Measurements from ENCODE around the gene EPSTI1.

EPSTI1 gene

DNA sequence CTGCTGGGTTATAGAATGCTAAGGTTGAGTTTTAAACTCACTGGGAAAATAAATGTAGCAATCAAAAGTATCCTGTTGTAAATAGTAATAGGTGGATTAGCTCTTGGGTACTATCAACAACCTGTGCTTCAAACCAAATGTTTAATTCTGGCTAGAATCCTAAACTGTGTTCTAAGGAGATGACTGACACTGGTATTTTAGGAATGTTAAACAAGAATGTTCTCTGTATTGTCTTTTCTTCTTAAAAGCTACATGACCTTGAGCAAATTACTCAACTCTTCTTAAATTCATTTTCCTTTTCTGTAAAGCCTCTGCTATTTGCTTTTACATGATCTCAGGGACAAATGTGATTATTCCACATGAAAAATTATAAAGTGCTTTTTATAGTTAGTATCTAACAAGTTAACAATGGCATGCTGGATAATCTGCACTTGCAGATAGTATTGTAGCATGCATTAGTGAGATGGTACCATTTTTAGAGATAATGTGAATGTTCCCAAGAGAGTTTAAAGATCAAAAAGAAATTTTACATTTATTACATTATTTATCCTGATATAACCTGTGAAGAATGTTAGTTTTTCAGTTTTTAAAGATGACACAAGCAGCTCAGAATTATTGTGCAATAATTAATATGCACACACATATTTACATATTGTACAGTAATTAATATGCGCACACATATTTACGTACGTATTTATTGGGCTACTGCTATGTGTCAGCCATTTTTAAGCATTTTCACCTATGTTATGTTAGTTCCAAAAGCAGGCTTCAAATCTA lies 13.6 kb upstream of the EPSTI1 start:
- no peak for DNase-seq

GRCh38 chr13:43003729-43004128 lies 11.7 kb upstream of the EPSTI1 start:
- DNase-seq = no peak

GRCh38 chr13:43003010-43003409 lies 11.0 kb upstream of the EPSTI1 start:
- DNase-seq = no peak

DNA sequence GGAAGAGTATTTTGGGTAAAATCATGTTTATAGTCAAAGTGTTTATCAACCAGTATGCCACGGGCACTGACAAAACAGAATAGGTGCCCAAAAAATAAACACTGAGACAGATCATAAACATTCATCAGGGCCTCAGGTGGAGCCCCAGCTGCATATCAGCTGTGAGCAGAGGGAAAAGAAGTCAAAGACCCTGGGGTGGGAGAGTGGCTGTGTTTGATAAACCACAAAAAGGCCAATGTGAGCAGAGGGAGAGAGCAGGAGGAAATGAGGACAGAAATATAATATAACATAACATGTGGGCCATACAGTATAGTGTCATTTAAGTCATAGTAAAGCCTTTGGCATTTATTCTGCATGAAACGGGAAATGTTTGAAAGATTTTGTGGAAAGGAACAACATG lies 10.0 kb upstream of the EPSTI1 start:
- DNase-seq = no peak

DNA sequence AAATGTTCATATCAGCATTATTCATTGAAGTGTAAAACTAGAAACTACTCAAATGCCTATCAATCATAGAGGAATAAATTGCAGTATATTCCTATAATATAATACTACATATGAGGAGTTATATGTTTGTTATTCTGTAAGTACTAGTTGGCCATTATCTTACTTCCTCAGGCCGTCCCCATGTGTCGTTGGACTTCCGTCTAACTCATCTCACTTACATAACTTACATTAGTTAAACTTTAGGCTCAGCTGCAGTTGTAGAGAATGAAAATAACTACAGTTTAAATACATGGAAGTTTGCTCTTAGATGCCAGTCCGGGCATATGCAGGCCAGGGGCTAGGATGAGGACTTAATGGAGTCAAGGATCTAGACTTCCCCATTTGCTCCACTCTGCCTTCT lies 8.6 kb upstream of the EPSTI1 start:
- DNase-seq = no peak

- no peak for DNase-seq
Measured at GRCh38 chr13:42999491-42999890, 7.5 kb upstream of the EPSTI1 start.

- DNase-seq = peak; percentile 35
Measured at GRCh38 chr13:42997381-42997780, 5.3 kb upstream of the EPSTI1 start.

DNA sequence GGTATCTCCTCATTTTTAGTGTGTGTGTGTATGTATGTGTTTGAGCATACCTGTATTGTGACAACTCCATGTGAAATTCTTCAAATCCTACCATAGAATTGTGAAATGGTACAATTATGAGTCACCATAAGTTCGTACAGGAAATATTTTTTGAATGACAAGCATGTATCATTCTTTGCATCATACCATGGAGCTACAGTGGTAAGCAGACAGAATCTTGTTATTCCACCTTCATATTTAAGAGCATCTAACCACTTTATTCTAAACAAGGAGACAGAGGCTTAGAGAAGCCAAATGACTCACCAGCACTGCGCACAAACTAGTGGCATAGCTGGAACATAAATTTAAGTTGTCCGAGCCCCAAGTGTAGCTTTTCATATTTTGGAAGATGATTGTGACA lies 4.5 kb upstream of the EPSTI1 start:
- peak; percentile 69 for DNase-seq

GRCh38 chr13:42994878-42995277 lies 2.8 kb upstream of the EPSTI1 start:
- DNase-seq = no peak

DNA sequence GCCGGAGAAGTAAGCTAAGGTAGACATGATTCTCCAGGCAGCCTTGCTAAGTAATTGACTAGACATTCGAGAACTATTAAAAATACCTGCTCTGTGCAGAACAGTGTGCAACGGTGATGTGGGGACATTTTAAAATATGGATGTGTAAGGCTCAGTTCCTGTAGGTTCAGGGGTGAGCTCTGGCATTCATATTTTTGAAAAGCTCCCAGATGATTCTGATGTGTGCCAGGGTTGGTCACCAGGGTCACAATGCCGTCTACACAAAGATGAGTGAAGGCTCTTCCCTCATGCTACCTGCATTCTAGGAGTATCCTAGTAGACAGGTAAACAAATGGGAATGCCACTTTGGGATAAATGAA lies 702 bp upstream of the EPSTI1 start:
- DNase-seq = no peak

DNA sequence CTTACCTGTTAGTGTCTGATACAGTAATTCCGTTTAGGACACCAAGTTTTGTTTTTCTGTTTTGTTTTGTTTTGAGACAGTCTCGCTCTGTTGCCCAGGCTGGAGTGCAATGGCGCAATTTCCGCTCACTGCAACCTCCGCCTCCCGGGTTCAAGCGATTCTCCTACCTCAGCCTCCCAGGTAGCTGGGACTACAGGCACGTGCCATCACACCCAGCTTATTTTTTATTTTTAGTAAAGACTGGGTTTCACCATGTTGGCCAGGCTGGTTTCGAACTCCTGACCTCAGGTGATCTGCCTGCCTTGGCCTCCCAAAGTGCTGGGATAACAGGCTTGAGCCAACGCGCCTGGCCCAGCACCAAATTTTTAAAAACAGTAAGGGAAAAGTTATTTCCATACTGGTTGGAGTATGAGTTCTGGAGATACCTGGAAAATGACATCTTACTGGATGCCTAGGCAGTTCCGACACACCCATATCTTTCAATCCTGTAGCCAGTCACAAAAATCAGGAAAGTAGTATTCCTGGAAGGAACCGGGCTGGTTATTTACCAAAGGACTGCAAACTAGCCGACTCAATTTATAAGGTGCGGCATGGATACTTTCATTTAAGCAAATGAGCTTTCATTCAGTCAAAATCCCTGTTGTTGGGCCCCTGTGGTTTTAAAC lies 676 bp downstream of the EPSTI1 start:
- DNase-seq = peak; percentile 14

DNA sequence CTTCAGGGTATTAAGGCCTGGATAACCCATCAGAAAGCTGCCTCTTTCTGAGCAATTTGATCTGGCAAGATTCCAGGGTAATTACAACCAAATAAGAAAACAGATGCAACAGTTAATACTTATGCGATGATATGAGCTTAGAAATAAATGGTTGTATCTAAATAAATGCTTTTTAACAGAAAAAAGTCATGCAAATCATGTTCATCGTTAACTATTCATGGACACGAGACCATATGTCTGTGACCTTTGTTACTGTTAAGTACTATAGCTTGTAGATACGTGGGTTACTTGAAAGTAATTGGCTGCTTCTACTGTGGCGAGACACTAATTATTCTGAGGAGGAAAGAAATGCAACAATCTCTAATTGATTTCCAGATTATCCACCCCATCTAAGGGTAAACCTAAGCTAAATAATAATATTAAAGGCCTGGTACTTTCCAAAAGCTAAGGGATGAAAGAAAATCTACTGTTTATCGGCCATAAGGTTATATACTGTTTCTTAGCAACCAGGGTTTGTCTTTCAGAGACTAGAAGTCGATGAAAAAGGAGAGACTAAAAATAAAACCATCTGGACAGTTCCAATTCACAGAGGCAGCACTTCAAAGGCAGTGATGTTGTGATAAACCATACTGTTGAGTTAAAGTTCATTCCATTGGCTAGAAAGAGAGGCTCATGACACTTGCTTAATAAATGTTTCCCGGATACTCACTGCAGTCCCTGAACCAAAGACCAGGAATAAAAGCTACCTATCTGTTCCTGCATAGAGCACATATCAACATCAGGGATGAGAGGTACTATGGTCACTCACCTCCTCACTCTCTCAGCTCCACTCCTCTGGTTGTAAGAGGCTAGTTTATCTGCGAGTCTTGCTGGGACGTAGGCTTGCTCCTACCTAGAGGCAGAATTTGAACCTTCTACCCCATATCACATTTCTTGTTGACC lies 1.5 kb downstream of the EPSTI1 start:
- DNase-seq = peak; percentile 9

- DNase-seq = no peak
Measured at GRCh38 chr13:42986176-42986574, 5.9 kb downstream of the EPSTI1 start.

DNA sequence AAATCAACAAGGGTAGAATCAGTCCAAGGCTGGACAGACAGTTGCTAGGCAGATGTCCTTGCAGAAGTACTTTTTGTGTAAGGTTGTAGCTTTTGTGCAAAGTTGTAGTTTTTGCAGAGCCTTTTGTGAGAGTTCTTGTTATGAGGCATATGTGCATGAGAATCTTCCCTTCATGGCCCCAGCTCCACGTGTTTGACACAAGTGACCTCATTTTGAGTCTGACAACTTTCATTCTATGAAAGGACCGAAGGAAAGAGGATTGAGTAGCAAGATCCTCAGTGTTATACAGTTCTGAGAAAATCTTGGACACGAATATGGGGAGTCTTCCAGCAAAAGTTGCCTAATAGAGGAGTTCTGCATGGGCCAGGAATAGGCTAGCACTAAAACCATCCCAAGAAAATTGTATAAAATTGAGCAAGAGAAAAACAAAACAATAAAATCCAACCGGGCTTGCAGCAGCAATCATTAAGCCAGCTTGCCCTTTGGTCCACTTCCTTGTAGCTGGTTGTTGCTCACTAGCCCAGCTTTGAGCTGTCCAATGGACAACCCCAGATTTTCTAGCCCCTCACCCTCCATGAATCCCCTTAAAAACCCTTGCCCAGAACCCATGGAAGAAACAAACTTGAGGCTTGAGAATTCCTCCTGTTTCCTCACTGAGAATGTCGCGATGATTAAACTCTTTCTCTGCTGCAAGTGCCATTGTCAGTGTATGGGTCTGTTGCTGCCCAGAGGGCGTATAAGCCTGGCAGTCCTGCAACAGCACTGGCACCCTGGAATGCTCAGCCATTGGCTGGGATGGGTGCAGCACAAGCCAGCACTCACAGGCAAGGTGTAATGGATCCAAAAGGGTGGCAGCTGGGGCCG lies 6.5 kb downstream of the EPSTI1 start:
- no peak for DNase-seq

DNA sequence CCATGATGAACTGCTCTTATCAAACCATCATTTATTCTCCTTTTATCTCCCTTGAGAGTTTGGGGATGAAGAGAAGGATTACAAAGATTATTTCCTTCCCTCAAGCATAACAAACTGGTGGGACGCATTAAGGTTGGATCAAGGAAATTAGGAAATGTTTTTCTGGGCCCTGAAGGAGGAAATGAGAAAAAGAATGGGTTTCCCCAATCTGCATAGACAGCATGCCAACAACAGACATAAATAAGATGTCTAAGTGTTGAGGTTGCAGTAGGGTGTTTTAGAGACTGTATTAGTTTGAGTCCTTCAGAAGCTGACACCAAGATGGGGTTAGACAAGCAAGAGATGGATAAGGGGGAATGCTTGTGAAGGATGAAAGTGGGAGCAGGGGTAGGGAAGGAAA lies 7.3 kb downstream of the EPSTI1 start:
- DNase-seq = no peak

DNA sequence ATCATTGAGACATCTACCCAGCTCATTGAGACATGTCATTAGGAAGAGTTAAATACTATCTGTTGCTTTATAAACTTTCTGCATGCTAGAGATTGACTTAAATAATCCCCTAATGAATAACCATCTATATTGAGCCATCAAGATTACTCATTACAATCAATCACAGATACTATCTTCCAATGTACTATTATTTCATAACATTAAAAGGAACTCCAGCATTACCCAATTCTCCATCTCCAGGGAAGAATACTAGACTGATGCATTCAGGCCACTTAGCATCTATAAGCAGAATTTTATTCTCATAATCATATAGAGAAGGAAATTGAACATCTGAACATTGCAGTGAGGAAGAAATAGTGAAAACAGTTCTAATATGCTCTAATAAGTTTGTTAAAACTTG lies 8.0 kb downstream of the EPSTI1 start:
- DNase-seq = no peak

- DNase-seq = no peak
Measured at GRCh38 chr13:42981853-42982252, 10.2 kb downstream of the EPSTI1 start.

DNA sequence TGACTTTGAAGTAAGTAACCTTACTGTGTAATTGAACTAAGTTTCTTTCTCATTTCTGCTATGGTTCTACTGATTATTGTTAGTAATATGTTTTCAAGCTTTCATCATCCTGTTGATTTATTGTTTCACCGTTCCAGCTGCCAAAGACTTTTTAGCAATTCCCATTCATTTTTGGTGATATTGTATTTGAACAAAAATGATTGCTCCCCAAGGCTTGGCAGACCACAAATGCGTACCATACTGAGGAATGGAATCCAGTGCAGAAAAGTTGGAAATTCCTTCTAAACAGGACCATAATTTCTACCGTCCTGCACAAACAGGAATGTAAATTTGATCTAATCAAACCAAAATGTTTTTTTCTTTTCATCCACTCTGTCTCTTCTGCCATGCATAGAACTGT lies 10.7 kb downstream of the EPSTI1 start:
- no peak for DNase-seq

- DNase-seq = no peak
Measured at GRCh38 chr13:42977219-42977659, 14.8 kb downstream of the EPSTI1 start.

- DNase-seq = no peak
Measured at GRCh38 chr13:42976066-42976465, 16.0 kb downstream of the EPSTI1 start.

DNA sequence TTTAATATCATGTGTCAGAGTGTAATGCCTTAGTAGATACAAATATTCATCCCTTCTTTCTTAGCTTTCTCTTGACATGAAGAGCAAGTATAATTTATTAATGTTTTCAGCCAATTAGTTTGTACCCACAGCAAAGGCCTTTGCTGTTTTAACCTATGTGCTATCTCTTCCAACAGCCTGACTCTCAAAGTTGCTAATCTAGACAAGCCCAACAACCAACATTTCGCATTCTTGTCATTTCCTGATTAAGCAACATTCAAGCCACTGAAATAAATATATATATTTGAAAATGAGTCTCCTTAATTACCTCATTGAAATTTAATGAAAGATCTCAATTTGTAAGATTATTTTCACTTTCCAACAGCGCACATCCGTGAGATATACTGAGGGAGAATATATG lies 18.5 kb downstream of the EPSTI1 start:
- no peak for DNase-seq

- no peak for DNase-seq
Measured at GRCh38 chr13:42971691-42972347, 20.2 kb downstream of the EPSTI1 start.
